ENCODE measurements around the gene PAGR1. TPM values are rescaled to one million over a fixed set of nuclear protein-coding genes. Genes with fewer than 3 reads are reported as not detected.

PAGR1 gene
- total and polyA plus RNA-seq, 2 of the 13 experiments (the other 11 are each of a cell fraction or from before 2014, with no cell fraction given), result 9.8 to 66.4 TPM

GRCh38 chr16:29848420-29849297 is 32.7 kb downstream of the PAGR1 start:
- peak; percentile 58 for FAIRE-seq
- POLR2A ChIA-PET, result interaction anchor here (0.6 to 5.0 kb wide), 18 partner anchors 8 to 148 kb away, joined by 3 to 37 read pairs (median 6); partner anchors contain the start of genes CDIPT, KCTD13, MAZ and MVP
- no peaks in the 10 kb centered on the region for H4K20me1 ChIP-seq (ENCODE audit: insufficient read depth, low read length)
- DNase-seq (ENCODE audit: low spot score), result peak; percentile 65
- BruUV-seq (replicated peaks), result no TSS peak
- no peak overlapping the region for H3K27ac ChIP-seq (ENCODE audit: extremely low read length, insufficient read depth, low read length)
- H3K79me2 ChIP-seq (ENCODE audit: insufficient read depth, low read length), result no peaks in the 10 kb centered on the region
- no peak overlapping the region for H3K4me3 ChIP-seq (replicated peaks in 1 of 3; ENCODE audit: insufficient read depth in 1 of 3, low read depth in 2 of 3, low read length in 3 of 3)
- no peaks in the 10 kb centered on the region for H3K4me1 ChIP-seq (ENCODE audit: insufficient read depth, low read length)
- CTCF ChIA-PET (ENCODE audit: low intra/inter-chr PET ratio, low total read pairs), result interaction anchor here (1.1 to 2.1 kb wide), 6 partner anchors 28 to 157 kb away, joined by 3 to 12 read pairs (median 4); partner anchors contain the start of gene MVP
- no peak overlapping the region for H3K9ac ChIP-seq (ENCODE audit: insufficient read depth, low read depth, low read length)
- intact Hi-C loops (cut with micrococcal nuclease; ENCODE audit: unreplicated experiment) (loop anchor here (1.0 to 2.0 kb wide), 2 partner anchors 32 to 148 kb away; partner anchors contain the start of gene PAGR1), in situ Hi-C loops (cut with HindIII; ENCODE audit: extremely low pct_ligation_motif_present, low pct_unique_long_range_greater_than_20kb) (no loop called here)
- peaks cover 3% of the 10 kb centered on the region in 2 experiments; a peak in 1 of 5 replicates for H3K36me3 ChIP-seq (replicated peaks in 1 of 2; ENCODE audit: control insufficient read depth in 1 of 2, insufficient read depth in 2 of 2, low read length in 2 of 2)
- H3K9me3 ChIP-seq (ENCODE audit: low read length), result no peaks in the 10 kb centered on the region
- ATAC-seq, result peak; percentile 90
- WGBS (ENCODE audit: low lambda C conversion rate), result 50% methylated on average over 11 of the region's 15 CpGs
- H3K4me2 ChIP-seq (ENCODE audit: low read depth, low read length), result no peak overlapping the region
- no peaks in the 10 kb centered on the region for H3K27me3 ChIP-seq (ENCODE audit: control insufficient read depth in 1 of 2, insufficient read depth in 2 of 2, low read length in 2 of 2)
- no peak overlapping the region for H2AFZ ChIP-seq (ENCODE audit: low read length)
- TF ChIP-seq ATF2 (CRISPR knock-in tag; IDR thresholded peaks at IDR 0.05), result peak; percentile 74
- 0 out of 2 replicates have a peak, but pooled peaks have one; percentile 32 for TF ChIP-seq ZFP41 (CRISPR knock-in tag; IDR thresholded peaks at IDR 0.05; ENCODE audit: borderline replicate concordance)
- TF ChIP-seq ZNF580 (CRISPR knock-in tag; IDR thresholded peaks at IDR 0.05; ENCODE audit: borderline replicate concordance, low read depth), result peak; percentile 77; the same call in 1 of the 2 replicates
- no peak for TF ChIP-seq STAT5B (CRISPR knock-in tag; IDR thresholded peaks at IDR 0.05)
- peak; percentile 65; the same call in 1 of the 2 replicates for TF ChIP-seq ZNF350 (CRISPR knock-in tag; IDR thresholded peaks at IDR 0.05; ENCODE audit: borderline replicate concordance, low read depth)
- peak; percentile 66; the same call in 1 of the 2 replicates for TF ChIP-seq PRDM10 (CRISPR knock-in tag; IDR thresholded peaks at IDR 0.05; ENCODE audit: low read depth)
- no peak for TF ChIP-seq HNF4G (IDR thresholded peaks at IDR 0.05; ENCODE audit: borderline replicate concordance, low read depth, low read length)
- TF ChIP-seq HNF4G (CRISPR knock-in tag; IDR thresholded peaks at IDR 0.05; ENCODE audit: borderline replicate concordance, low read depth), result no peak
- TF ChIP-seq ZNF770 (CRISPR knock-in tag; IDR thresholded peaks at IDR 0.05), result 0 out of 2 replicates have a peak, but pooled peaks have one; percentile 8
- TF ChIP-seq ZNF33B (CRISPR knock-in tag; IDR thresholded peaks at IDR 0.05), result 0 out of 2 replicates have a peak, but pooled peaks have one; percentile 63
- no peak for TF ChIP-seq ZFP90 (CRISPR knock-in tag; IDR thresholded peaks at IDR 0.05; ENCODE audit: borderline replicate concordance)
- TF ChIP-seq ZSCAN30 (CRISPR knock-in tag; IDR thresholded peaks at IDR 0.05), result no peak
- no peak for TF ChIP-seq PRMT3 (CRISPR knock-in tag; IDR thresholded peaks at IDR 0.05; ENCODE audit: borderline replicate concordance, low read depth)

All from HepG2 (cell line).